Vagina (tissue), 2 donors: ENCODE data around the gene ENO2. TPM values are rescaled to one million over a fixed set of nuclear protein-coding genes. Genes with fewer than 3 reads are reported as not detected.

Source experiments
- DNase-seq, 2 donors: peaks; one replicate each; pipeline ENCODE4 v3.0.0-alpha.2; 2017; ENCODE audit errors: extremely low spot score in 2 of 2
- H3K27ac ChIP-seq: fragments of 200-600 bp; sonication (generic); one replicate; pipeline ENCODE4 v1.5.1; 2019
- H3K27me3 ChIP-seq: fragments of 200-600 bp; sonication (generic); one replicate; pipeline ENCODE4 v1.5.1; 2019
- H3K36me3 ChIP-seq, 2 donors: fragments of 200-600 bp; sonication (generic); one replicate each; pipeline ENCODE4 v1.5.1; 2017 to 2019
- H3K4me1 ChIP-seq: fragments of 200-600 bp; sonication (generic); one replicate; pipeline ENCODE4 v1.5.1; 2019
- H3K4me3 ChIP-seq, 2 donors: fragments of 200-600 bp; sonication (generic); 1 replicate in 1 of 2; 2 replicates in 1 of 2; pipeline ENCODE4 v1.5.1; 2016 to 2019
- H3K9me3 ChIP-seq: fragments of 200-600 bp; sonication (generic); one replicate; pipeline ENCODE4 v1.5.1; 2019
- CTCF ChIP-seq, 3 experiments: fragments of 450-650 bp in 2 of 3; fragments of 200-600 bp in 1 of 3; sonication (generic) in 1 of 3; IDR thresholded peaks; one replicate each; pipeline ENCODE4 v1.5.1; 2017 to 2019; ENCODE audit warnings: antibody characterized with exemption in 3 of 3, mild to moderate bottlenecking in 2 of 3, moderate library complexity in 2 of 3
- POLR2A ChIP-seq, 2 donors: fragments of 450-650 bp; IDR thresholded peaks; one replicate each; pipeline ENCODE4 v1.6.1; 2017; ENCODE audit warnings: antibody characterized with exemption in 2 of 2, mild to moderate bottlenecking in 2 of 2, moderate library complexity in 2 of 2
- POLR2AphosphoS5 ChIP-seq, 2 donors: sonication (generic); formaldehyde crosslinking; IDR thresholded peaks; one replicate each; pipeline ENCODE4 v1.9.0; 2017; ENCODE audit warnings: antibody characterized with exemption in 2 of 2, mild to moderate bottlenecking in 2 of 2, low read depth in 1 of 2; ENCODE audit not compliant: insufficient read depth in 1 of 2
- intact Hi-C: fragments of 100-400 bp; cut with DNase I; formaldehyde crosslinking; loops from one replicate; pipeline ENCODE4 v1.15.1; 2023
- total RNA-seq: library from RNA; depleted of rRNA; stranded (reverse); fragments of >200 nt; gene quantifications from one replicate; pipeline ENCODE4 v1.2.3, GENCODE V29; 2016

ENO2 gene
- total RNA-seq, 1 donor from 2014 or later: 20.1 TPM

DNA sequence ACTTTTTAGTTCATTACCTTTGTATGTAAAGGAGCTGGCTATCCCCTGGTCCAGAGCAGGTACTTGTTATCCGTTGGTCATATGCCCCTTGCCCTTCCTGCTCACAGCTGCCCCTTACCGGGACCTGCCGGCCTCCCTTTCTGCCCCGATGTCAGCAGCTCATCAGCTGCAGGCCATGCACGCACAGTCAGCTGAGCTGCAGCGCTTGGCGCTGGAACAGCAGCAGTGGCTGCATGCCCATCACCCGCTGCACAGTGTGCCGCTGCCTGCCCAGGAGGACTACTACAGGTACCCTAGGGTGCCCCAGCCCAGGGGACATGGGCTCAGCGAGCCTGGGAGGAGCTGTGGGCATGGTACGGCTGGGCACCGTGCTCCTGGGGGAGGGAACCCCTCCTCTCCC is 26.9 kb downstream of the ENO2 start:
- TF ChIP-seq POLR2A (IDR thresholded peaks at IDR 0.05) (no peak), POLR2AphosphoS5 (IDR thresholded peaks at IDR 0.05; ENCODE audit: insufficient read depth in 1 of 2, low read depth in 1 of 2) (peak in 1 of 2 donors; percentile 50)
- Histone ChIP-seq H3K9me3 (no peaks in the 10 kb centered on the region), H3K27ac (no peak overlapping the region), H3K36me3 (no peaks in the 10 kb centered on the region), H3K4me3 (no peak overlapping the region), H3K4me1 (peaks cover 58% of the 10 kb centered on the region), H3K27me3 (no peaks in the 10 kb centered on the region)
- intact Hi-C loops: loop anchor here (5.0 kb wide), 1 partner anchor 151 kb away; the partner anchor contains the start of gene C1R
- DNase-seq: no peak

DNA sequence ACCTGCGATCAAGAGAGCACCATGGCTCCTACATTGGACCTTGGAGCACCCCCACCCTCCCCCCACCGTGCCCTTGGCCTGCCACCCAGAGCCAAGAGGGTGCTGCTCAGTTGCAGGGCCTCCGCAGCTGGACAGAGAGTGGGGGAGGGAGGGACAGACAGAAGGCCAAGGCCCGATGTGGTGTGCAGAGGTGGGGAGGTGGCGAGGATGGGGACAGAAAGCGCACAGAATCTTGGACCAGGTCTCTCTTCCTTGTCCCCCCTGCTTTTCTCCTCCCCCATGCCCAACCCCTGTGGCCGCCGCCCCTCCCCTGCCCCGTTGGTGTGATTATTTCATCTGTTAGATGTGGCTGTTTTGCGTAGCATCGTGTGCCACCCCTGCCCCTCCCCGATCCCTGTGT is 27.4 kb downstream of the ENO2 start:
- Histone ChIP-seq H3K4me3 (no peak overlapping the region), H3K9me3 (no peaks in the 10 kb centered on the region), H3K4me1 (peaks cover 60% of the 10 kb centered on the region), H3K36me3 (no peaks in the 10 kb centered on the region), H3K27me3 (no peaks in the 10 kb centered on the region), H3K27ac (no peak overlapping the region)
- no peak for DNase-seq
- no peak for TF ChIP-seq POLR2A (IDR thresholded peaks at IDR 0.05)
- intact Hi-C loops: loop anchor here (5.0 kb wide), 1 partner anchor 151 kb away; the partner anchor contains the start of gene C1R

- H3K4me1 ChIP-seq: peaks cover 55% of the 10 kb centered on the region
- H3K4me3 ChIP-seq: no peak overlapping the region
- H3K27ac ChIP-seq: peak overlapping the region; percentile 95
- no peaks in the 10 kb centered on the region for H3K9me3 ChIP-seq
- H3K27me3 ChIP-seq: no peaks in the 10 kb centered on the region
- no peaks in the 10 kb centered on the region for H3K36me3 ChIP-seq
- intact Hi-C loops: loop anchor here (5.0 kb wide), 1 partner anchor 150 kb away; the partner anchor contains the start of gene C1R
- TF ChIP-seq CTCF (IDR thresholded peaks at IDR 0.05): no peak
- no peak for TF ChIP-seq POLR2AphosphoS5 (IDR thresholded peaks at IDR 0.05; ENCODE audit: insufficient read depth in 1 of 2, low read depth in 1 of 2)
- TF ChIP-seq POLR2A (IDR thresholded peaks at IDR 0.05): no peak
- DNase-seq: no peak
Observed at GRCh38 chr12:6942331-6942665, 27.9 kb downstream of the ENO2 start.

DNA sequence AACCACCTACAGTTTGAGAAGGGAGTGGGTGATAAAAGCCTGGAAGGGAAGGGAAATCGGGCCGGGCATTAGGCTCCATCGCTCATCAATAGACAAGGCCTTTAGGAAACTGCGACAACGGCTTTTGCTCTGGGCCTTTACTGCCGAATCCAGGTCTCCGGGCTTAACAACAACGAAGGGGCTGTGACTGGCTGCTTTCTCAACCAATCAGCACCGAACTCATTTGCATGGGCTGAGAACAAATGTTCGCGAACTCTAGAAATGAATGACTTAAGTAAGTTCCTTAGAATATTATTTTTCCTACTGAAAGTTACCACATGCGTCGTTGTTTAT is 29.0 kb downstream of the ENO2 start:
- no peaks in the 10 kb centered on the region for H3K27me3 ChIP-seq
- TF ChIP-seq POLR2A (IDR thresholded peaks at IDR 0.05) (peak in 1 of 2 donors; percentile 11), POLR2AphosphoS5 (IDR thresholded peaks at IDR 0.05; ENCODE audit: insufficient read depth in 1 of 2, low read depth in 1 of 2) (no peak)
- H3K36me3 ChIP-seq: no peaks in the 10 kb centered on the region
- H3K4me1 ChIP-seq: peaks cover 46% of the 10 kb centered on the region
- H3K4me3 ChIP-seq: peak overlapping the region; percentile 56 to 73
- no peaks in the 10 kb centered on the region for H3K9me3 ChIP-seq
- DNase-seq: no peak
- intact Hi-C loops: loop anchor here (5.0 kb wide), 1 partner anchor 149 kb away; the partner anchor contains the start of gene C1R
- H3K27ac ChIP-seq: peak overlapping the region; percentile 95

DNA sequence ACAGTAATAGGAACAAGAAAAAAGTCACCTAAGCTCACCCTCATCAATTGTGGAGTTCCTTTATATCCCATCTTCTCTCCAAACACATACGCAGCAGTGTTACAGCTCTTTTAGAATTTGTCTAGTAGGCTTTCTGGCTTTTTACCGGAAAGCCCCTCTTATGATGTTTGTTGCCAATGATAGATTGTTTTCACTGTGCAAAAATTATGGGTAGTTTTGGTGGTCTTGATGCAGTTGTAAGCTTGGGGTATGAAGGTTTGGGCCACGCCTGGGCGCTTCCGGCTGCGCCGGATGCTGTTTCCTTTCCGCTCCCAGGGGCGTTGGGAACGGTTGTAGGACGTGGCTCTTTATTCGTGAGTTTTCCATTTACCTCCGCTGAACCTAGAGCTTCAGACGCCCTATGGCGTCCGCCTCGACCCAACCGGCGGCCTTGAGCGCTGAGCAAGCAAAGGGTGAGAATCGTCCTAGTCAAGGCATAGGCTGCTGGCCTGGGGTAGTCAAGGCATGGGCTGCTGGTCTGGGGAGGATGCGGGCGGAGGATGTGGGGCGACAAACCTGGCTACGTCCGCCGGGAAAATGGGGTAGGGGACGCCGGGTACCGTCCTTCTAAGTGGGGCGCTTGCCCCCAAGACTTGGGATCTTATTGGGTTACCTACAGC is 29.5 kb downstream of the ENO2 start, which contains the start of the genes C12orf57 and RNU7-1:
Gene C12orf57 (plus strand): TSS at position 301 of the 659 bp plus-strand sequence. CDS start 100 bp downstream, at position 401.
Gene RNU7-1 (plus strand): TSS at position 95 of the 659 bp plus-strand sequence.
- peaks cover 41% of the 10 kb centered on the region for H3K4me1 ChIP-seq
- TF ChIP-seq POLR2A (IDR thresholded peaks at IDR 0.05) (peak in 1 of 2 donors; percentile 62), CTCF (IDR thresholded peaks at IDR 0.05) (no peak), POLR2AphosphoS5 (IDR thresholded peaks at IDR 0.05; ENCODE audit: insufficient read depth in 1 of 2, low read depth in 1 of 2) (peak; percentile 77 to 83)
- intact Hi-C loops: loop anchor here (5.0 kb wide), 1 partner anchor 148 kb away; the partner anchor contains the start of gene C1R

GRCh38 chr12:6944381-6945186 is 30.2 kb downstream of the ENO2 start:
- Histone ChIP-seq H3K9me3 (no peaks in the 10 kb centered on the region), H3K4me1 (peaks cover 34% of the 10 kb centered on the region), H3K36me3 (no peaks in the 10 kb centered on the region), H3K27ac (peak overlapping the region; percentile 95), H3K4me3 (peak overlapping the region; percentile 56 to 73), H3K27me3 (no peaks in the 10 kb centered on the region)
- TF ChIP-seq CTCF (IDR thresholded peaks at IDR 0.05): peak; percentile 54 to 98 (median 73)
- TF ChIP-seq POLR2AphosphoS5 (IDR thresholded peaks at IDR 0.05; ENCODE audit: insufficient read depth in 1 of 2, low read depth in 1 of 2): peak; percentile 35 to 88
- peak in 1 of 2 donors; percentile 40 for TF ChIP-seq POLR2A (IDR thresholded peaks at IDR 0.05)
- intact Hi-C loops: loop anchor here (5.0 kb wide), 2 partner anchors 148 to 168 kb away; partner anchors contain the start of gene C1R
- peak in 1 of 2 donors; percentile 97 for DNase-seq

More for the DNA sequence above, 29.5 kb downstream of the ENO2 start, which contains the start of the genes C12orf57 and RNU7-1:
- Histone ChIP-seq H3K9me3 (no peaks in the 10 kb centered on the region), H3K4me3 (peak within 1 kb of the TSS; percentile 56 to 73), H3K27me3 (no peaks in the 10 kb centered on the region), H3K36me3 (no peaks in the 10 kb centered on the region), H3K27ac (peak within 1 kb of the TSS; percentile 95)
- no peak for DNase-seq
